ENCODE measurements around the gene MYBPH. TPM values are rescaled to one million over a fixed set of nuclear protein-coding genes. Genes with fewer than 3 reads are reported as not detected.

MYBPH gene
- total RNA-seq, 4 donors from 2014 or later = not detected

- Histone ChIP-seq H3K9me3 (no peaks in the 10 kb centered on the region), H3K4me3 (no peak overlapping the region), H3K27me3 (no peaks in the 10 kb centered on the region), H3K36me3 (no peaks in the 10 kb centered on the region), H3K4me1 (peaks cover 0 to 18% (median 10%) of the 10 kb centered on the region in 4 donors), H3K27ac (replicated peaks in 1 of 4) (no peak overlapping the region)
- intact Hi-C loops (cut with DNase I) = no loop called here
- 64% methylated on average over 7 of the region's 7 CpGs for WGBS
- DNase-seq (ENCODE audit: extremely low spot score) = no peak
- TF ChIP-seq EP300 (IDR thresholded peaks at IDR 0.05) = no peak
- TF ChIP-seq POLR2AphosphoS5 (IDR thresholded peaks at IDR 0.05) = no peak
- TF ChIP-seq CTCF (IDR thresholded peaks at IDR 0.05) = no peak
- TF ChIP-seq POLR2A (IDR thresholded peaks at IDR 0.05; ENCODE audit: low read depth) = no peak
Measured at GRCh38 chr1:203187304-203187685, 11.7 kb upstream of the MYBPH start.

GRCh38 chr1:203186446-203187303 lies 11.0 kb upstream of the MYBPH start, which contains the start of gene CHI3L1:
Gene CHI3L1, minus strand, starts transcription at chr1:203186704. Its CDS starts 81 bp downstream, at chr1:203186623.
- no peak for TF ChIP-seq CTCF (IDR thresholded peaks at IDR 0.05)
- no peak for TF ChIP-seq POLR2AphosphoS5 (IDR thresholded peaks at IDR 0.05)
- no peak for TF ChIP-seq EP300 (IDR thresholded peaks at IDR 0.05)
- no peak for TF ChIP-seq POLR2A (IDR thresholded peaks at IDR 0.05; ENCODE audit: low read depth)
- no peak within 1 kb of the TSS for H3K27ac ChIP-seq (replicated peaks in 1 of 4)
- 61% methylated on average over 13 of the region's 14 CpGs for WGBS
- H3K9me3 ChIP-seq = no peaks in the 10 kb centered on the region
- no peak within 1 kb of the TSS for H3K4me3 ChIP-seq
- H3K36me3 ChIP-seq = no peaks in the 10 kb centered on the region
- DNase-seq (ENCODE audit: extremely low spot score) = no peak
- intact Hi-C loops (cut with DNase I) = no loop called here
- H3K27me3 ChIP-seq = no peaks in the 10 kb centered on the region
- peaks cover 0 to 18% (median 10%) of the 10 kb centered on the region in 4 donors for H3K4me1 ChIP-seq

GRCh38 chr1:203186091-203186445 lies 10.4 kb upstream of the MYBPH start:
- 98% methylated on average over 5 of the region's 5 CpGs for WGBS
- H3K9me3 ChIP-seq = no peaks in the 10 kb centered on the region
- no peaks in the 10 kb centered on the region for H3K36me3 ChIP-seq
- H3K4me3 ChIP-seq = no peak overlapping the region
- no peak overlapping the region for H3K27ac ChIP-seq (replicated peaks in 1 of 4)
- intact Hi-C loops (cut with DNase I) = no loop called here
- H3K4me1 ChIP-seq = peaks cover 0 to 18% (median 10%) of the 10 kb centered on the region in 4 donors
- DNase-seq (ENCODE audit: extremely low spot score) = no peak
- TF ChIP-seq POLR2A (IDR thresholded peaks at IDR 0.05; ENCODE audit: low read depth) = no peak
- H3K27me3 ChIP-seq = no peaks in the 10 kb centered on the region

- Histone ChIP-seq H3K4me1 (peaks cover 0 to 18% (median 10%) of the 10 kb centered on the region in 4 donors), H3K4me3 (no peak overlapping the region), H3K9me3 (no peaks in the 10 kb centered on the region), H3K36me3 (no peaks in the 10 kb centered on the region), H3K27me3 (no peaks in the 10 kb centered on the region), H3K27ac (replicated peaks in 1 of 4) (no peak overlapping the region)
- WGBS = 90% methylated on average over 4 of the region's 4 CpGs
- intact Hi-C loops (cut with DNase I) = no loop called here
- DNase-seq (ENCODE audit: extremely low spot score) = no peak
- TF ChIP-seq CTCF (IDR thresholded peaks at IDR 0.05) = no peak
- no peak for TF ChIP-seq POLR2AphosphoS5 (IDR thresholded peaks at IDR 0.05)
- no peak for TF ChIP-seq POLR2A (IDR thresholded peaks at IDR 0.05; ENCODE audit: low read depth)
- TF ChIP-seq EP300 (IDR thresholded peaks at IDR 0.05) = no peak
Measured at GRCh38 chr1:203185585-203185984, 10.0 kb upstream of the MYBPH start.

- WGBS = 88% methylated on average over 8 of the region's 10 CpGs
- no peak for DNase-seq (ENCODE audit: extremely low spot score)
- no peak overlapping the region for H3K27ac ChIP-seq (replicated peaks in 1 of 4)
- peaks cover 0 to 18% (median 10%) of the 10 kb centered on the region in 4 donors for H3K4me1 ChIP-seq
- H3K4me3 ChIP-seq = no peak overlapping the region
- intact Hi-C loops (cut with DNase I) = no loop called here
- no peaks in the 10 kb centered on the region for H3K27me3 ChIP-seq
- H3K9me3 ChIP-seq = no peaks in the 10 kb centered on the region
- H3K36me3 ChIP-seq = no peaks in the 10 kb centered on the region
- TF ChIP-seq POLR2A (IDR thresholded peaks at IDR 0.05; ENCODE audit: low read depth) (no peak), POLR2AphosphoS5 (IDR thresholded peaks at IDR 0.05) (no peak), EP300 (IDR thresholded peaks at IDR 0.05) (no peak), CTCF (IDR thresholded peaks at IDR 0.05) (no peak)
Measured at GRCh38 chr1:203185061-203185461, 9.4 kb upstream of the MYBPH start.
